ENCODE results near the gene RTEL1.

DNA sequence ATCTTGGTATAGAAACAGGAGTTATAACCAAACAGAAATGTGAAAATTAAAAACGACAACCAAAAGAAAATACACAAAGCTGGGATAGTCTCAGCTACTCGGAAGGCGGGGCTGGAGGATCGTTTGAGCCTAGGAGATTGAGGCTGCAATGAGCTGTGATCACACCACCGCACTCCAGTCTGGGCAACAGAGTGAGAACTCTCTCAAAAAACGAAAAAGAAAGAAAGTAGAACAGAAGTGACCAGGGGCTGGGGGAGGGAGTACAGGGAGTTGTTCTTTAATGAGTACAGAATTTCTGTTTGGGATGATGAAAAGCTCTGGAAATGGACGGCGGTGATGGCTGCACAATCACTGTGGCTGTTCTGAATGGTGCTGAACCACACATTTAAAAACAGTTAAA is 37.1 kb upstream of the RTEL1 start:
- TF ChIP-seq MXI1 (conservative IDR thresholded peaks at IDR 0.05; ENCODE audit: poor library complexity, severe bottlenecking) (no peak), POLR2AphosphoS5 (IDR thresholded peaks at IDR 0.05) (no peak), EP300 (conservative IDR thresholded peaks at IDR 0.05; ENCODE audit: poor library complexity, severe bottlenecking) (no peak), EZH2 (IDR thresholded peaks at IDR 0.05; ENCODE audit: borderline replicate concordance, insufficient read depth, low read length, poor library complexity, severe bottlenecking) (no peak), RAD21 (conservative IDR thresholded peaks at IDR 0.05) (no peak), TAF1 (IDR thresholded peaks at IDR 0.05; ENCODE audit: low read depth) (no peak), SMC3 (conservative IDR thresholded peaks at IDR 0.05; ENCODE audit: poor library complexity) (no peak)
- TF ChIP-seq, protein P1, sequence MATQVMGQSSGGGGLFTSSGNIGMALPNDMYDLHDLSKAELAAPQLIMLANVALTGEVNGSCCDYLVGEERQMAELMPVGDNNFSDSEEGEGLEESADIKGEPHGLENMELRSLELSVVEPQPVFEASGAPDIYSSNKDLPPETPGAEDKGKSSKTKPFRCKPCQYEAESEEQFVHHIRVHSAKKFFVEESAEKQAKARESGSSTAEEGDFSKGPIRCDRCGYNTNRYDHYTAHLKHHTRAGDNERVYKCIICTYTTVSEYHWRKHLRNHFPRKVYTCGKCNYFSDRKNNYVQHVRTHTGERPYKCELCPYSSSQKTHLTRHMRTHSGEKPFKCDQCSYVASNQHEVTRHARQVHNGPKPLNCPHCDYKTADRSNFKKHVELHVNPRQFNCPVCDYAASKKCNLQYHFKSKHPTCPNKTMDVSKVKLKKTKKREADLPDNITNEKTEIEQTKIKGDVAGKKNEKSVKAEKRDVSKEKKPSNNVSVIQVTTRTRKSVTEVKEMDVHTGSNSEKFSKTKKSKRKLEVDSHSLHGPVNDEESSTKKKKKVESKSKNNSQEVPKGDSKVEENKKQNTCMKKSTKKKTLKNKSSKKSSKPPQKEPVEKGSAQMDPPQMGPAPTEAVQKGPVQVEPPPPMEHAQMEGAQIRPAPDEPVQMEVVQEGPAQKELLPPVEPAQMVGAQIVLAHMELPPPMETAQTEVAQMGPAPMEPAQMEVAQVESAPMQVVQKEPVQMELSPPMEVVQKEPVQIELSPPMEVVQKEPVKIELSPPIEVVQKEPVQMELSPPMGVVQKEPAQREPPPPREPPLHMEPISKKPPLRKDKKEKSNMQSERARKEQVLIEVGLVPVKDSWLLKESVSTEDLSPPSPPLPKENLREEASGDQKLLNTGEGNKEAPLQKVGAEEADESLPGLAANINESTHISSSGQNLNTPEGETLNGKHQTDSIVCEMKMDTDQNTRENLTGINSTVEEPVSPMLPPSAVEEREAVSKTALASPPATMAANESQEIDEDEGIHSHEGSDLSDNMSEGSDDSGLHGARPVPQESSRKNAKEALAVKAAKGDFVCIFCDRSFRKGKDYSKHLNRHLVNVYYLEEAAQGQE (IDR thresholded peaks at IDR 0.05; ENCODE audit: borderline replicate concordance) = no peak
- TF ChIP-seq, protein P2, sequence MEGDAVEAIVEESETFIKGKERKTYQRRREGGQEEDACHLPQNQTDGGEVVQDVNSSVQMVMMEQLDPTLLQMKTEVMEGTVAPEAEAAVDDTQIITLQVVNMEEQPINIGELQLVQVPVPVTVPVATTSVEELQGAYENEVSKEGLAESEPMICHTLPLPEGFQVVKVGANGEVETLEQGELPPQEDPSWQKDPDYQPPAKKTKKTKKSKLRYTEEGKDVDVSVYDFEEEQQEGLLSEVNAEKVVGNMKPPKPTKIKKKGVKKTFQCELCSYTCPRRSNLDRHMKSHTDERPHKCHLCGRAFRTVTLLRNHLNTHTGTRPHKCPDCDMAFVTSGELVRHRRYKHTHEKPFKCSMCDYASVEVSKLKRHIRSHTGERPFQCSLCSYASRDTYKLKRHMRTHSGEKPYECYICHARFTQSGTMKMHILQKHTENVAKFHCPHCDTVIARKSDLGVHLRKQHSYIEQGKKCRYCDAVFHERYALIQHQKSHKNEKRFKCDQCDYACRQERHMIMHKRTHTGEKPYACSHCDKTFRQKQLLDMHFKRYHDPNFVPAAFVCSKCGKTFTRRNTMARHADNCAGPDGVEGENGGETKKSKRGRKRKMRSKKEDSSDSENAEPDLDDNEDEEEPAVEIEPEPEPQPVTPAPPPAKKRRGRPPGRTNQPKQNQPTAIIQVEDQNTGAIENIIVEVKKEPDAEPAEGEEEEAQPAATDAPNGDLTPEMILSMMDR (IDR thresholded peaks at IDR 0.05; ENCODE audit: poor library complexity, severe bottlenecking) = no peak
